ENCODE results near the gene TMEM91. TPM values are rescaled to one million over a fixed set of nuclear protein-coding genes. Genes with fewer than 3 reads are reported as not detected.

Gene TMEM91
- total RNA-seq, 1 donor from 2014 or later, result 52.6 TPM

DNA sequence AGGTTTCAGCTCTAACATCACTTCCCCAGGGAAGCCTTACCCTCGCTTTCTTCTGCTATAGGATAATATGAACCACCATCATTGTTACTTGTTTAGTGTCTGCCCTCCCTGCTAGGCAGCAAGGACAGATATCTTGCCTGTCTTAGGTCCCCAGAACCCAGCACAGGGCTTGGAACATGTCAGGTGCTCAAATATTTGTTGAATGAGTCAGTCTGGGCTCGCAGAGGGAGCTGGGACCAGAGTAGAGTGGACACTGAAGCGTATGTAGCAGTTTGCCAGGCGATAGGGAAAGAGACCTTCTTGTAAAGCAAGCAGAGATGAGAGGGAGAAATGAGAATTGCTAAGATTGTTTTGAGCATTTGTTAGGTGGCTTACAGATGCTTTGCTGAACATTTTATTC, 33.0 kb downstream of the TMEM91 start:
- Mint-ChIP-seq H3K4me3 (ENCODE audit: unreplicated experiment) (no peak overlapping the region), H3K9me3 (ENCODE audit: unreplicated experiment) (peaks cover 2% of the 10 kb centered on the region), H3K27me3 (ENCODE audit: unreplicated experiment) (peaks cover 1% of the 10 kb centered on the region), H3K27ac (ENCODE audit: unreplicated experiment) (no peak overlapping the region), H3K4me1 (ENCODE audit: low read depth, unreplicated experiment) (no peaks in the 10 kb centered on the region), H3K36me3 (ENCODE audit: unreplicated experiment) (no peaks in the 10 kb centered on the region)
- TF ChIP-seq, protein P1, sequence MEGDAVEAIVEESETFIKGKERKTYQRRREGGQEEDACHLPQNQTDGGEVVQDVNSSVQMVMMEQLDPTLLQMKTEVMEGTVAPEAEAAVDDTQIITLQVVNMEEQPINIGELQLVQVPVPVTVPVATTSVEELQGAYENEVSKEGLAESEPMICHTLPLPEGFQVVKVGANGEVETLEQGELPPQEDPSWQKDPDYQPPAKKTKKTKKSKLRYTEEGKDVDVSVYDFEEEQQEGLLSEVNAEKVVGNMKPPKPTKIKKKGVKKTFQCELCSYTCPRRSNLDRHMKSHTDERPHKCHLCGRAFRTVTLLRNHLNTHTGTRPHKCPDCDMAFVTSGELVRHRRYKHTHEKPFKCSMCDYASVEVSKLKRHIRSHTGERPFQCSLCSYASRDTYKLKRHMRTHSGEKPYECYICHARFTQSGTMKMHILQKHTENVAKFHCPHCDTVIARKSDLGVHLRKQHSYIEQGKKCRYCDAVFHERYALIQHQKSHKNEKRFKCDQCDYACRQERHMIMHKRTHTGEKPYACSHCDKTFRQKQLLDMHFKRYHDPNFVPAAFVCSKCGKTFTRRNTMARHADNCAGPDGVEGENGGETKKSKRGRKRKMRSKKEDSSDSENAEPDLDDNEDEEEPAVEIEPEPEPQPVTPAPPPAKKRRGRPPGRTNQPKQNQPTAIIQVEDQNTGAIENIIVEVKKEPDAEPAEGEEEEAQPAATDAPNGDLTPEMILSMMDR (IDR thresholded peaks at IDR 0.05; ENCODE audit: partially characterized antibody, unreplicated experiment), result no peak
- no peak for DNase-seq

DNA sequence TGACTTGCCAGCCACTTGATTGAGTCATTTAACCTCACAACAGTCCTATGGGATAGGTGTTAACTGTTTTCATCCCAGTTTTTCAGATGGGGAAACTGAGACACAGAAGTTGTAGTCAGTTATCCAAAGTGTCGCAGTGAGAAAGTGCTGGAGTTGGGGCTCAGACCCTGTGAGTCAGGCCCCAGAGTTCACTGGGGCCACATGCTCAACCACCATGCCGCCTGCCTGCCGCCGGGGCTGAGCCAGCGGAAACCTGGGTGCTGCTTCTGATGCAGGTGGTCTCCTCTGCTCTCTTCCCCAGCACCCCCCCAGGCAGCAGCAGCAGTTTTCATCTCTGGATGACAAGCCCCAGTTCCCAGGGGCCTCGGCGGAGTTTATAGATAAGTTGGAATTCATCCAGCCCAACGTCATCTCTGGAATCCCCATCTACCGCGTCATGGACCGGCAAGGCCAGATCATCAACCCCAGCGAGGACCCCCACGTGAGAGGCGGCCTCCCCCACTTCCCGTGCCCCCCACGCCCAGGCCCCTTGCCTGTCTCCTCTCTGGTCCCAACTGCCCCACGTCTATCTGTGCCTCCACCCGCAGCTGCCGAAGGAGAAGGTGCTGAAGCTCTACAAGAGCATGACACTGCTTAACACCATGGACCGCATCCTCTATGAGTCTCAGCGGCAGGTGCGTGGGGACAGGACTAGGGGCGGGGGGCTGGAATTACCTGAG, 34.2 kb downstream of the TMEM91 start:
- TF ChIP-seq, protein P1 (IDR thresholded peaks at IDR 0.05; ENCODE audit: partially characterized antibody, unreplicated experiment), result no peak
- peaks cover 3% of the 10 kb centered on the region for H3K27me3 Mint-ChIP-seq (ENCODE audit: unreplicated experiment)
- H3K4me3 Mint-ChIP-seq (ENCODE audit: unreplicated experiment), result no peak overlapping the region
- no peaks in the 10 kb centered on the region for H3K36me3 Mint-ChIP-seq (ENCODE audit: unreplicated experiment)
- no peaks in the 10 kb centered on the region for H3K4me1 Mint-ChIP-seq (ENCODE audit: low read depth, unreplicated experiment)
- no peak overlapping the region for H3K27ac Mint-ChIP-seq (ENCODE audit: unreplicated experiment)
- no peak for DNase-seq
- H3K9me3 Mint-ChIP-seq (ENCODE audit: unreplicated experiment), result peaks cover 2% of the 10 kb centered on the region

DNA sequence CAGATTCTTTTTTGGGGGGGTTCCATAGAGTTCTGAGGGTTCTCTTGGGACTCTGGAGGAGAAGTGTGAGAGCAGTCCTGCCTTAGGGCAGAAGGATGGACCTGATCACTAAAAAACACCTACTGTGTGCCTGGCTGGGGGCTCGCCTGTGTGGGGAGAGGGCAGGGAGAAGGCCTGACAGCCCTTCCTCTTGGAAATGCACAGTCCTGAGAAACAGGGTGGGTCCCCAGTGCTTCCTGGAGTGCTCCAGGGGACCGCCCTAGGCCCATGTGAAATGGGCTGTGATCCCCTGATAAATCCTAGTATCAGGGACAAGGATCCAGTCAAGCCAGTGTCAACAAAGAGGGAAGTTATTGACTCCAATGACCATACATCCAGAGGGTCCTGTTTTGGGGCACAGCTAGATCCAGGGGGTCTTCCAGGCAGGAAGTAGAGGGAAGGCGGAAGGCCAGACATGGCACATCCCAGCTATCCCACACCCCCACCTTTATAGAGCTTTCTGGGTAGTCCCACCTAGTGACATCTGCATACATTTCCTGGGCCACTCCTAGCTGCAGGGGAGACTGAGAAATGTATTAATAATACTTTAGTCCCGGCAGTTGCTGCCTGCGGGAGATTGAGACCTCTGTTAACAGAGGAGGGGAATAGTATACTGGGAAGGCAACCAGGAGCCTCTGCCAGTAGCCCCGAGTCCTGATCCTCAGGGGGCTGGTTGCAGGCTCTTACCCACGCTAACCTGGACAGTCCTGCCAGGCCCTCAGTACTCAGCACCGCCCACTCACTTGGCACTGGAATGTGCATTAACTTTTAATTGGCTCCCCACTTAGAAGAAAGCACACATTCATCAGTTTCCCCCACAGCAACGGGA, 35.0 kb downstream of the TMEM91 start:
- no peak overlapping the region for H3K4me3 Mint-ChIP-seq (ENCODE audit: unreplicated experiment)
- H3K36me3 Mint-ChIP-seq (ENCODE audit: unreplicated experiment), result no peaks in the 10 kb centered on the region
- peaks cover 2% of the 10 kb centered on the region for H3K9me3 Mint-ChIP-seq (ENCODE audit: unreplicated experiment)
- no peak overlapping the region for H3K27ac Mint-ChIP-seq (ENCODE audit: unreplicated experiment)
- peaks cover 3% of the 10 kb centered on the region for H3K27me3 Mint-ChIP-seq (ENCODE audit: unreplicated experiment)
- DNase-seq, result no peak
- H3K4me1 Mint-ChIP-seq (ENCODE audit: low read depth, unreplicated experiment), result no peaks in the 10 kb centered on the region
- TF ChIP-seq, protein P1 (IDR thresholded peaks at IDR 0.05; ENCODE audit: partially characterized antibody, unreplicated experiment), result no peak

DNA sequence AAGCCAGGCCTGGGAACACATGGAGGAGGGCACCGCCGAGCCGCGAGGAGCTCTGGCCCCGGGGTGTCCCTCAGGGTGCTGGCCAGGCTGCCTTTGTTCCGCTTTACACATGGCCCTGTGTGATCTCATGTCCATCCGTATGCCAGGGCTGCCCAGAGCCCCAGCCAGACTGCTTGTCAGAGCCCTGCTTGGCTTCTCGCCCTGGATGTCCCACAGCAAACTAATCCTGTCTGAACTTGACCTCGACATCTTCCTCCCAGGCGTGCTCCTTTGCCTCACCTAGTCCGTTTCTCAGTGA, 35.6 kb downstream of the TMEM91 start:
- H3K27ac Mint-ChIP-seq (ENCODE audit: unreplicated experiment), result no peak overlapping the region
- no peak for DNase-seq
- H3K36me3 Mint-ChIP-seq (ENCODE audit: unreplicated experiment), result no peaks in the 10 kb centered on the region
- TF ChIP-seq, protein P1 (IDR thresholded peaks at IDR 0.05; ENCODE audit: partially characterized antibody, unreplicated experiment), result no peak
- no peaks in the 10 kb centered on the region for H3K4me1 Mint-ChIP-seq (ENCODE audit: low read depth, unreplicated experiment)
- peaks cover 2% of the 10 kb centered on the region for H3K9me3 Mint-ChIP-seq (ENCODE audit: unreplicated experiment)
- peaks cover 3% of the 10 kb centered on the region for H3K27me3 Mint-ChIP-seq (ENCODE audit: unreplicated experiment)
- H3K4me3 Mint-ChIP-seq (ENCODE audit: unreplicated experiment), result no peak overlapping the region

DNA sequence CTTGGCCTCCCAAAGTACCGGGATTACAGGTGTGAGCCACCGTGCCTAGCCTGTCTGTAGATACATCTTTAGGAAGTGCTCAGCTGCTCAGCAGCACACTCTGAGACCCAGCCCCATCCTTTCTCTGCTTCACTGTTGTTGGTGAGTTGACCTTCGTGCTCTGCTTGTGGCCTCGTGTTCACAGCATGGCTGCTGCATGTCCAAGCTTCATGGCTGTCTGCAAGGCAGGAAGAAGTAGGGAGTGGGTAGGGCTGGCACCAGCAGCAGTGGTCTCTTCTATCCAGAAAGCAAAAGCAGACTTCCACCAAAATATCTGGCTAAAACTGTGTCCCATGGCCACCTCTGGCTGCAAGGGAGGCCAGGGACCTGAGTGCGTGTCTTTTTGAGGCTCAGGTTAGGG, 36.6 kb downstream of the TMEM91 start:
- Mint-ChIP-seq H3K9me3 (ENCODE audit: unreplicated experiment) (peaks cover 2% of the 10 kb centered on the region), H3K4me3 (ENCODE audit: unreplicated experiment) (no peak overlapping the region), H3K36me3 (ENCODE audit: unreplicated experiment) (no peaks in the 10 kb centered on the region), H3K27ac (ENCODE audit: unreplicated experiment) (no peak overlapping the region), H3K4me1 (ENCODE audit: low read depth, unreplicated experiment) (no peaks in the 10 kb centered on the region), H3K27me3 (ENCODE audit: unreplicated experiment) (peaks cover 5% of the 10 kb centered on the region)
- no peak for DNase-seq
- TF ChIP-seq, protein P1 (IDR thresholded peaks at IDR 0.05; ENCODE audit: partially characterized antibody, unreplicated experiment), result no peak

Data from glutamatergic neuron (in vitro differentiated cells).